HG03378 (cell line): ENCODE measurements around the gene DGLUCY.
A peak's percentile ranks its signal among the peaks of the same experiment; 100 is the strongest.
"Not testable (repeated sequence)": the region's sequence is repeated elsewhere in the genome, so short reads cannot be mapped to it uniquely, and the experiment has no call there.

Source experiments
- ATAC-seq: cut with Tn5 transposase; IDR thresholded peaks from one replicate; pipeline ENCODE4 v1.9.1; 2021; ENCODE audit warnings: mild to moderate bottlenecking, moderate library complexity; ENCODE audit not compliant: unreplicated experiment

The DGLUCY gene

DNA sequence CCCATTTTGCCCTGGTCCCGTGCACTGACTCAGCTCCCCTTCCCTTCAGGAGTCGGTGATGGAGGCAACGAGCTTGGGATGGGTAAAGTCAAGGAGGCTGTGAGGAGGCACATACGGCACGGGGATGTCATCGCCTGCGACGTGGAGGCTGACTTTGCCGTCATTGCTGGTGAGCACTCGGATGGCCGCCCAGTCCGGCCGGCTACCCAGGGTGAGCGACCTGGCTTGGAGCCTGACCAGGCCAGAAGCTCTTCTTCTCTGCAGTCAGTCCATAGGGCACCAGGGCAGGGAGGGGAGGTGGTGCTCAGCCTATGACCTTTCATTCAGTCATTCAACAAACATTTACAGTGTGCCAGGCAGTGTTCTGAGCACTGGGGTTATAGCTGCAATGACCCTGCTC lies 90.8 kb downstream of the DGLUCY start:
- no peak for ATAC-seq

DNA sequence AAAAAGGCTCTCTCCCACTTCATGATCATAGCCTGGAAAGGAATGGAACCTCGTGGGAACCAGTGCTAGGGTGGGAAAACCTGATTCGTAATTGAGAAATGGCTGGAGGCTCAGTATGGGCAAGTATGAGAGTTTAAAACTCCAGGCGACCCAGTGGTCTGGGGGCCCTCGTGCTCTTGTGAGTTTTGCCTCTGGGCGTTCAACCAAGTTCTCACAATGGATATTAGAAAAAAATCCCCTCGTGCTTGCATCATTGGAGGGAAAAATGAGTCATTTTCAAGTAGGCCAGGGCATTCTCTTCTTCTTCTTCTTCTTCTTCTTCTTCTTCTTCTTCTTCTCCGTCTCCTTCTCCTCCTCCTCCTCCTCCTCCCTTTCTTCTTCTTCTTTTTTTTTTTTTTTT lies 91.6 kb downstream of the DGLUCY start:
- ATAC-seq = no peak

DNA sequence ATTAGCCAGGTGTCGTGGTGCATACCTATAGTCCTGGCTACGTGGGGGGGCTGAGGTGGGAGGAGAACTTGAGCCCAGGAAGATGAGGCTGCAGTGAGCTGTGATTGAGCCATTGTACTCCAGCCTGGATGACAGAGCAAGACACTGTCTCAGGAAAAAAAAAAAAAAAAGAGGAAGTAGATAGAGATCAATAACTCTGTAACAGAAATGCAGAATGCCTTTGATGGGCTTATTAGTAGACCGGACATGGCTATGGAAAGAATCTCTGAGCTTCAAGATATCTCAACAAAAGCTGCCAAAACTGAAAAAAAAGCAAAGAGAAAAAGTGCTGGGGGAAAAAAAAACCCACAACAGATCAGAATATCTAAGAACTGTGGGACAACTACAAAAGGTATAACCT lies 93.1 kb downstream of the DGLUCY start:
- no peak for ATAC-seq

- no peak for ATAC-seq
Measured at GRCh38 chr14:91211017-91211416, 97.1 kb downstream of the DGLUCY start.

GRCh38 chr14:91214306-91214705 lies 100.4 kb downstream of the DGLUCY start:
- no peak for ATAC-seq

DNA sequence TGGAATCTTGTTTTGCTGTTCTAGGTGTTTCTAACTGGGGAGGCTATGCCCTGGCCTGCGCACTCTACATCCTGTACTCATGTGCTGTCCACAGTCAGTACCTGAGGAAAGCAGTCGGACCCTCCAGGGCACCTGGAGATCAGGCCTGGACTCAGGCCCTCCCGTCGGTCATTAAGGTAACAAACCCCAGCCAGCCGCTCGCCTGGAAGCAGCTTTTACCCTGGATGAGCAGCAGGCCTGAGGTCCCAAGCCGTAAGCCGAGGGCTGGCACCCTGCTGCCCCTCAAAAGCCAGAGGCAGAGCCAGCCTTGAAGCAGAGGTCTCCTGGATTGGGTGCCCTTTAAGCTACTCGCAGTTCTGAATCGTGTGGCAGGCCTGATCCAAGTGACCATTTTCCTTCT lies 101.5 kb downstream of the DGLUCY start:
- no peak for ATAC-seq

DNA sequence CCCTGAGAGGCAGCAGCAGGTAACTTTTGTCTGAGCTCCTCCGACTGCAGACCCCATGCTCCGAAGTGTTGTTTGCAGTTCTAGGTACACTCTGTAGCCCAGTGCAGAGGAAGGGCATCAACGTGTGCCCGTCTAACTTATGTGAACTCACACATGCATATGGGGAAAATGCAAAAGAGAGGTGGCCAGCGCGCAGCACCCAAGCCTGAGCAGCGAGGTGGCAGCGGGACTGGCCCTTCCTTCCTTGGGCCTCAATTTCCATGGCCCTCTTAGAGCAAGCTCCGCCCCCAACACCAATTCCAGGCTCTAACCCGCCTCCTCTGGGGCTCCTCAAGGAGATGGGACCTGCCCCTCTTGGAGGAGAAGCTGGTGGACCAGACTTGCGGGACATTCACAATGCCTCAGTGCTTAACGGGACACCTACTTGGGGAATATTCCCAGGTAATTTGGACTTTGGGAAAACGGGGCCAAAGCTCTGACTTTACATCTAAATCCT lies 102.9 kb downstream of the DGLUCY start:
- ATAC-seq = no peak

DNA sequence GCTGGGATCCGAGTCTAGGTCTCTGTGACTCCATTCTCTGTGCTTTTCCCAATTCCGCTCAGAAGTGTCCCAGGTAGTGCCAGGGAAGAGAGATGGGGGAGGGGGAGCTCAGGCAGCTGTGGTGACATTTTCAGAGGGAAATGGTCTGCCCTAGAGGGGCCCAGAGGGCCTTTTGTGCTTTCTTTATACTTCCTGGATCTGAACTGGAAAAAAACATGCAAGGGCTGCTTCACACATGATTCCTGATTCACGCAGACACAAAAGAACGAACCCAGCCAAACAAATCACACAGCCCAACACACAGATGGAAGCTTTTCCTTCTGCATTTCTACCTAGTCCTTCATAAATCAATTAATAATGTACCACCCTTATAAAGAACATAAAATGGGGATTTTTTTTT lies 104.1 kb downstream of the DGLUCY start:
- no peak for ATAC-seq

GRCh38 chr14:91219517-91220389 lies 105.9 kb downstream of the DGLUCY start:
- no peak for ATAC-seq

DNA sequence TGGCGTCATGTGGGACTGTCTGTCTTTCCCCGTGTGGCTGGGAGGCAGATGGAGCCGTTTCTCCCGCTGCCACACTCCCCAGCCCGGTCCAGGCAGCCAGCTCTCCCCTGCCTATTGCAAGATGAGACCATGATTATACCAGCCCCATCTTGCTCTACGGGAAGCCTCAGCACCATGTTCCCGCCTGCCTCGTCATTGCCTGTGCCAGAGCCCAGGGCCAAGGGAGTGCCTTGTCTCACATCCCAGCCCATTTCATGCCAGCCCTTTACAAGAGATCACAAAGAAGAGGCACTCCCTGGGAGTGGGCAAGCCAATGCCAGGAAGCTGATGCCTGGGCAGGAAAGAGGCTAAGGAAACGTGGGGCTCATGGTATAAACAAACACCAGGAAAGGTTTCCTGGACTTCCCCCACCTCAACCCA lies 106.7 kb downstream of the DGLUCY start:
- ATAC-seq = no peak

DNA sequence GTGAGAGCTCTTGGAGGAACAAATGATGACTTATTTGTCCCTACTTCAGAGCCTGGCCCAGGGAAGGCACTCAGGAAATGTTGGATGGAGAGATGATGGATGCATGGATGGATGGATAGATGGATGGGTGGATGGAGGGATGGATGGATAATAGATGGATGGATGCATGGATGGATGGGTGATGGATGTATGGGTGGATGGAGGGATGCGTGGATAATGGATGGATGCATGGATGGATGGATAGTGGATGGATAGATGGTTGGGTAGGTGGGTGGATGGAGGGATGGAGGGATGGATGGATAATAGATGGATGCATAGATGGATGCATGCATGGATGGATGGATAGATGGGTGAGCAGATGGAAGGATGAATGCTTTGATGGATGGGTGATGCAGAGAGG lies 107.4 kb downstream of the DGLUCY start:
- ATAC-seq = no peak

- ATAC-seq = no peak
Measured at GRCh38 chr14:91223028-91223783, 109.3 kb downstream of the DGLUCY start.

- ATAC-seq = no peak
Measured at GRCh38 chr14:91225025-91225424, 111.2 kb downstream of the DGLUCY start.

DNA sequence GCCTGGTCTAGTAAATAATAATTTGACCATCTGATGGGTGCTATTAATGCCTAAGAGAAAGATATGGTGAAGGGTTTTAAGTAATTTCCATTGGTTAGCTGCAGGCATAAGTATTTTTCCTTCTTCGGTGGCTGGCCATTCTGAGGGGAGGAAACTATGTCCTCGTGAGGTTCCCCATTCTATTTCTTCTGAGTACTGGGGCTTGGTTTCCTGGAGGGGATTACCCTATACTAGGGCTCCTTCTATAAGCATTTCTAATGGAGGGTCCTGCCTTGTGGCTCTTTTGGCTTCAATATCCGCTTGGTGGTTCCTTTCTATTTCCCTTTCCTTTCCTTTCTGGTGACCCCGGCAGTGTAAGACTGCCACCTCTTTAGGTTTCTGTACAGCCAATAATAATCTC lies 112.5 kb downstream of the DGLUCY start:
- not testable (repeated sequence) for ATAC-seq

DNA sequence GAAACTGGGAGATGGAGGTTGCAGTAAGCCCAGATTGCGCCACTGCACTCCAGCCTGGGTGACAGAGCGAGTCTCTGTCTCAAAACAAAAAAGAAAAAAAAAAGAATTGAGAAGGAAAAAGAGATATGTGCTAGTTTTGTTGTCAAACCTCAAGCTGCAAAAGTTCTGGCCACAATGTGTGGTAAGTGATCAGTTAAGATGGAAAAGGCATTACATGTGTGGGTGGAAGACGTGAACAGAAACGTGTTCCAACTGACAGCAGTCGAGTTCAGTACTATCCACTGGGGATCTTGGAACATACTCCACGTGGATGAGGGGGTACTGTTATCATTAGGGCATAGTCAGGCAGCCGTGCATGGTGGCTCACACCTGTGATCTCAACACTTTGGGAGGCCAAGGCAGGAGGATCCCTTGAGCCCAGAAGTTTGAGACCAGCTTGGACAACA lies 113.3 kb downstream of the DGLUCY start:
- ATAC-seq = no peak

- ATAC-seq = peak; percentile 87
Measured at GRCh38 chr14:91228112-91229004, 114.5 kb downstream of the DGLUCY start.

GRCh38 chr14:91229005-91229382 lies 115.1 kb downstream of the DGLUCY start:
- ATAC-seq = no peak

- peak; percentile 76 for ATAC-seq
Measured at GRCh38 chr14:91229743-91230200, 115.9 kb downstream of the DGLUCY start.

DNA sequence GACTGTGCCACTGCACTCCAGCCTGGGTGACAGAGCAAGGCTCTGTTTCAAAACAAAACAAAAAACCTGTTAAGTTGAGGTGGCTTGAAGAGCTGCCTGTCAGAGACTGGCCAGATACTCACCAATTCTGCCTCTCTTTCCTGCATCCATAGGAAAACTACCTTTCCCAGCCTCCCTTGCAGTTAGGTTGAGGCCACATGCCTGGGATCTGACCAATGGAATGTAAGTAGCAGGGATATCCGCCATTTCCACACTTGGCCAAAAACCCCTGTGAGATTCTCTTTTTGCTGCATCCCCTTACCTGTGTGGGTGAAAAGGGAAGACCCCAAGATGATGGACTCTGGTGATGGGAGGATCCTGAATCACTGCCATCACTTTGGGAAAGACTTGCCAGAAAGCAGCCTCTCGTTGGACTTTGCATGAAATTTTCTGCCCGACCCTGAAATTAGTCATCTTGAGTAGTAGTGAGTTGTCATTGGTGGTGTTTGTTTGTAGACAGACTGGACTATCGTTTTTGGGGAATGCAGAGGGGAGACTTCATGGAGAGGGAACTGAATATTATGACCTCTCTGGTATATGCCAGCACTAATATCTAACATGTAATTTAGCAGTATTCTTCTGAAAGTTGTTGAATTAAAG lies 116.6 kb downstream of the DGLUCY start:
- ATAC-seq = no peak

DNA sequence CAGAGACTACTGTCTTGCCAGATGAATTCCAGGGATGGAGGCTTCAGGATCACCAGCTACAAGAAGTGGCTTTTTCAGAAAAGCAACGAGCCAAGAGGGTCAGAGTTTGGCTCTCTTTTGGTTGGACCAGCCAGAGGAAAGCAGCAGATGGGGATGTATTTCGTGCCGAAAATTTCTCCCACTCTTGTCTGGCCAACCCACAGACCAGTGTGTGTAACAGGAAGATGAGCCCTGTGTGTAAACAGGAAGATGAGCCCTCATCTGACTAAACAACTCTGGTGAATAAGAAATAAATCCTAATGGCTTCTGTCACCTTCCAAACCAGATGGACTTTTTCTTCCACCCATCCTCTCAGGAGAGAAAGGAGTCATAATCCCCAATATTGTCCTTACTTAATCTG lies 117.6 kb downstream of the DGLUCY start:
- ATAC-seq = no peak
